ENCODE measurements around the gene HGS. TPM values are rescaled to one million over a fixed set of nuclear protein-coding genes. Genes with fewer than 3 reads are reported as not detected.

The HGS gene
- total and polyA plus RNA-seq, 2 of the 8 experiments (the other 6 are each of a cell fraction or from before 2014, with no cell fraction given): 80.8 to 99.7 TPM

DNA sequence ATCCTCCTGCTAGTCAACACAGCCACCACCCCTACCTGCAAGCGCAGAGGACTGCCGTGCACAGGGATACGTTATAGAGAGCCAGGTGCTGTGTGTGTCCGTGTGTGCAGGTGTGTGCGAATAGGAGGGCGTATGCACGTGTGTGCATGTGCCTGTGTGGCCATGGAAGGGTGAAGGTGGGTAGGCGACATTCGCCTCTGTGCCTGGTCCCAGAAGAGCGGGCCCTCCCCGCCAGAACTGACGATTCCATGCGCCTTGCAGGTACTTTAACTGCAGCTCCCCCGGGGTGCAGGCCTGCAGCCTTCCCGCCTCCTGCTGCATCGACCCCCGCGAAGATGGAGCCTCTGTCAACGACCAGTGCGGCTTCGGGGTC, 36.2 kb upstream of the HGS start (continued):
- TF ChIP-seq HDAC2 (IDR thresholded peaks at IDR 0.05; ENCODE audit: borderline replicate concordance in 1 of 2, low read depth in 2 of 2, low read length in 2 of 2) (no peak), HDAC6 (IDR thresholded peaks at IDR 0.05; ENCODE audit: low read depth, low read length) (no peak)

Data from H1 (cell line).